ENCODE measurements around the gene ADAP1. TPM values are rescaled to one million over a fixed set of nuclear protein-coding genes. Genes with fewer than 3 reads are reported as not detected.
A peak's percentile ranks its signal among the peaks of the same experiment; 100 is the strongest.

The ADAP1 gene
- total and polyA plus RNA-seq, 2 of the 8 experiments (the other 6 are each of a cell fraction or from before 2014, with no cell fraction given): 5.8 to 6.1 TPM

- Histone ChIP-seq H3K56ac (replicated peaks; ENCODE audit: insufficient read length, low read depth, low read length) (no peak overlapping the region), H4K20me1 (replicated peaks in 1 of 2; ENCODE audit: control insufficient read depth in 1 of 2, insufficient read depth in 2 of 2, low read length in 2 of 2) (no peaks in the 10 kb centered on the region), H4K5ac (ENCODE audit: insufficient read length, low read depth, low read length) (no peak overlapping the region), H3K23me2 (ENCODE audit: low read depth, low read length) (no peaks in the 10 kb centered on the region), H3K9me3 (ENCODE audit: insufficient read depth in 2 of 2, low read depth in 1 of 2, low read length in 1 of 2) (no peaks in the 10 kb centered on the region), H3K4ac (replicated peaks; ENCODE audit: insufficient read length, low read depth, low read length) (no peak overlapping the region), H2BK20ac (ENCODE audit: low read length) (no peak overlapping the region), H3K18ac (ENCODE audit: extremely low read depth, low read length) (no peak overlapping the region), H3K4me1 (replicated peaks in 1 of 4; ENCODE audit: control insufficient read depth in 3 of 4, insufficient read depth in 4 of 4, low read length in 3 of 4) (peaks cover 0 to 8% (median 0%) of the 10 kb centered on the region in 4 experiments; a peak in 2 of 7 replicates), H4K8ac (ENCODE audit: extremely low read depth, insufficient read depth, low read length) (no peak overlapping the region; the same call in 1 of the 2 replicates), H3K79me1 (ENCODE audit: low read depth, low read length) (no peaks in the 10 kb centered on the region), H2AK5ac (ENCODE audit: low read depth, low read length) (no peak overlapping the region), H3K4me2 (ENCODE audit: insufficient read depth in 1 of 2, low read depth in 2 of 2, low read length in 2 of 2) (no peak overlapping the region), H3K23ac (ENCODE audit: insufficient read length) (no peak overlapping the region), H3K14ac (ENCODE audit: insufficient read length) (no peak overlapping the region), H2BK120ac (replicated peaks; ENCODE audit: low read depth, low read length) (no peak overlapping the region), H3K4me3 (ENCODE audit: extremely low read depth in 1 of 4, insufficient read depth in 2 of 4, low read depth in 3 of 4, low read length in 4 of 4) (no peak overlapping the region), H2BK12ac (ENCODE audit: low read depth, low read length) (no peak overlapping the region), H4K91ac (replicated peaks; ENCODE audit: insufficient read length, low read length) (no peak overlapping the region), H3K79me2 (ENCODE audit: control insufficient read depth in 1 of 2, insufficient read depth in 2 of 2, low read length in 2 of 2) (no peaks in the 10 kb centered on the region), H2AFZ (ENCODE audit: low read length) (no peak overlapping the region), H3K9ac (replicated peaks in 1 of 4; ENCODE audit: extremely low read depth in 1 of 4, low read depth in 3 of 4, low read length in 3 of 4) (no peak overlapping the region), H3K27me3 (replicated peaks in 1 of 4; ENCODE audit: control insufficient read depth in 3 of 4, extremely low read depth in 1 of 4, insufficient read depth in 3 of 4, low read length in 3 of 4) (no peaks in the 10 kb centered on the region), H2BK15ac (ENCODE audit: low read length) (no peak overlapping the region), H3K36me3 (ENCODE audit: control insufficient read depth in 2 of 4, insufficient read depth in 4 of 4, low read length in 3 of 4) (no peaks in the 10 kb centered on the region), H2BK5ac (ENCODE audit: low read depth, low read length) (no peak overlapping the region), H3K27ac (ENCODE audit: low read depth, low read length) (no peak overlapping the region)
- 89% methylated on average over 35 of the region's 47 CpGs; no CpG with 5 or more reads in 1 of the 2 experiments for WGBS, 2 experiments (ENCODE audit: extremely low coverage in 1 of 2, insufficient coverage in 1 of 2, insufficient read length in 1 of 2, insufficient replicate concordance in 2 of 2, low coverage in 1 of 2, low lambda C conversion rate in 2 of 2, missing lambda C conversion rate in 1 of 2)
- FAIRE-seq: no peak
- TF ChIP-seq RAD21 (IDR thresholded peaks at IDR 0.05 in 1 of 2, conservative IDR thresholded peaks at IDR 0.05 in 1 of 2; ENCODE audit: low read depth in 2 of 2, low read length in 2 of 2): no peak
- peak in 1 of 2 experiments; percentile 45 for DNase-seq (ENCODE audit: low read depth in 1 of 2, low spot score in 2 of 2)
- POLR2A ChIA-PET (ENCODE audit: partially characterized antibody): no interaction called here
- CTCF ChIA-PET (ENCODE audit: partially characterized antibody): interaction anchor here (0.6 to 1.4 kb wide), 3 partner anchors 12 to 556 kb away, joined by 3 read pairs; no protein-coding TSS in a partner anchor
Observed at GRCh38 chr7:926061-927030, 28.1 kb downstream of the ADAP1 start.
